NOMO-1 treated with DMSO at 0.1 percent for 48 hours (cell line): Measurements from ENCODE around the gene CD79B.
"Not testable (repeated sequence)": the region's sequence is repeated elsewhere in the genome, so short reads cannot be mapped to it uniquely, and the experiment has no call there.

Experiments
- DNase-seq: peaks from one replicate; lab custom pipeline; 2025; ENCODE audit not compliant: unreplicated experiment; lab: John Stamatoyannopoulos, UW

The CD79B gene

GRCh38 chr17:63934183-63935112, 2.3 kb upstream of the CD79B start:
- no peak for DNase-seq

DNA sequence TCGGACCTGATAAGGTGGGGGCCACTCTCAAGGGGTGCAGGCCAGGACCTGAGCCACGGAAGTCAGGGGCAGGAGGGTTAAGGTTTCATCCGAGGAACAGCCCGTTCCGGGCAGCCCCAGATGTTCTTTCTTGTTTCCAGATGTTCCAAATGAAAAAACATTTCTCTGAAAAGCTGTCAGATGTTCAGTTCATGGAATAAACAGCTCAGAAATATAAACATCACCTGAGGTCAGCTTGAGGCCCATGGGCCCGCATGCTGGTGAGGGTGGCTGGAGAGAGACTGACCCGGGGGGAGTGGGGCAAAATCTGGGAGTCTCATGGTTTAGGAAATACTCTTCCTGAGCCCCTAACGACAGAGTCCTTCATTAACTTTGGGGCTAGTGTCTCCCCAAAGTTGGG, 1.5 kb upstream of the CD79B start:
- no peak for DNase-seq

GRCh38 chr17:63932721-63933120, 590 bp upstream of the CD79B start:
- no peak for DNase-seq

GRCh38 chr17:63930951-63931575, 1.1 kb downstream of the CD79B start:
- peak; percentile 71 for DNase-seq

DNA sequence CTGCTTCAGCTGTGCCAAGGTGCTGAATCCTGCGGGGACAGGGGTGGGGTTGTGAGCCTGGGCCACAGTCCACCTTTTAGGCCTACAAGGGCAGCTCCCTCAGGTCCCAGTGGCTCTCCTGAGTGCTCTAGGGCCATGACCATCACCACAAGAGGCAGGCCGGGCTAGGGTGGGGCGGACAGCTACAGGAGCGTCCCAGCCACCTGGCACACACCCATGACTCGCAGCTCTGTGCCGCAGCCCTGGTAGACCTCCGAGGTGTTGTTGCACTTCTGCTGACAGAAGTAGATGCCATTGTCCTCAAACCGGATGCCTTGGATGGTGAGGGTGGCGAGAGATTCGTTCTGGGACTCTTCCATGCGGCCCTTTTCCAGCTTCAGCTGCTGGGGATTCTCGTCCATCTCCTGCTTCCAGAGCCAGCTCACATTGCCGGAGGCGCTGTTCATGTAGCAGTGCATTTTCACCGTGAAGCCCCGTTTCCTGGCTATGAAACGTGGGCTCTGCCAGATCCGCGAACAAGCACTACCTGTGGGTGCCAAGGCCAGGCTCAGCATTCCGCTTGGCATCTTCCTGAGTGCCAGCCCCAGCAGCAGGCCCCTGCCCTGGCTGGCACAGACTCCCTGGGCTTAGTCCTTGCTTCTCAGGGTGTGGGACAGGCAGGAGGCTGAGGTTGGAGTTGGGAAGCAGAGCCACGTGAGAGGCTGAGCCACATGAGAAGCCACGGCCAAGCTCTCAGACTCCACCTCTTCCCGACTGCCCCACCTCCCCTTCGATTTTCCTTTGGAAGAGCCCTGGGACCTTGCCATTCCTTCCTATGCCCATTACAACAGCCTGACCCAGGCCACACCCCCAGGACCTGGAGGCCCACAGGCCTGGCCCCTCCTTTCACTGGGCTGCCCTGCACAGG, 2.0 kb downstream of the CD79B start:
- DNase-seq: no peak

DNA sequence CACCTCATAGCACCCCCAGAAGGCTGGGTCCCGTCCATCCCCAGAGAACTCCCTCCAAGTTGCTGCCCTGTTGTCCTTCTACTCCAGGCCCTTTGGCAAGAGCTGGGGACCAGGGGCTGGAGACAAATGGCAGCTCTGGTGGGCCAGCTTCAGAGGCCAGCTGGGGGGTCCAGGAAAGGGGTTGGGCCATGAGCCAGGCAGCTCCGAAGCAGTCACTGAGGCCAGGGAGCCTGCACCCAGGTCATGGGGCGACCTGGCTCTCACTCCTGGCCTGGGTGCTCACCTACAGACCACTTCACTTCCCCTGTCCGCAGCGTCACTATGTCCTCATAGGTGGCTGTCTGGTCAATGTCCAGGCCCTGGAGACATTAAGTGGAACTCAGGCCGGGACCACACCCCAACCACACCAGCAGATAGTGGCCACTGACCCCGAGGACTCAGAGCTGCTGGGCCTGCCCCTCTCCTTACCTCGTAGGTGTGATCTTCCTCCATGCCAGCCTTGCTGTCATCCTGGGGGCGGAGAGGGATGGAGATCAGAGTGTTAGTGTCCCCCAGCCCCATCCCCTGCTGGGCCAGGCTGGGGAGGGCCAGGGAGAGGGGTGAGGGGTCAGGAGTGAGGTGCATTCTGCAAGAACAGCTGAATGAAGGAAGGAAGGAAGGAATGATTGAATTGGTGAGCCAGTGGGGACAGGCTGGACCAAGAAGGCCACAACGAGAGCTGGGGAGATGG, 3.0 kb downstream of the CD79B start:
- DNase-seq: no peak

DNA sequence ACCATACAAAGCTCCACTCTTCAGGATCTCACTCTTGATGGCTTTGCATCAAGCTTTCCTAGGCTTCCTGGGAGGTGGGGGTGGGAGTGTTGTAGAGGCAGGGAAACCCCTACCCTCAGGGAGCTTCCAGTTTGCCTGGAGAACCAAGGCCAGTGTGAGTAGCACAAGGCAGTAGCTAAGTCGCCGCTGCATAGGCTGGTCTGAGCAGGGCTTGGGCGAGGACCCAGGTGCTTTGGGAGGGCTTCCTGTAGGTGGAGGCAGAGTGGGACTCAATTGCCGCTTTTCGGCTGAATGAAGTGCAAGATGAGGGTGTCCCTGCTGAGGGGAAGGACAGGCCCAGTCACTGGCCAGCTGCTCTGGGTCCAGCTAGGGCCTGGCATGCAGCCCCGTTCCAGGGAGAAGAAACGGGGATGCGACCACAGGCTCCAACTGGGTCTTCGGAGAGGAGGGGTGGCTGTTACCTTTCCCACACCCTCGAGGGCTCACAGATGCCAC, 3.9 kb downstream of the CD79B start:
- no peak for DNase-seq

DNA sequence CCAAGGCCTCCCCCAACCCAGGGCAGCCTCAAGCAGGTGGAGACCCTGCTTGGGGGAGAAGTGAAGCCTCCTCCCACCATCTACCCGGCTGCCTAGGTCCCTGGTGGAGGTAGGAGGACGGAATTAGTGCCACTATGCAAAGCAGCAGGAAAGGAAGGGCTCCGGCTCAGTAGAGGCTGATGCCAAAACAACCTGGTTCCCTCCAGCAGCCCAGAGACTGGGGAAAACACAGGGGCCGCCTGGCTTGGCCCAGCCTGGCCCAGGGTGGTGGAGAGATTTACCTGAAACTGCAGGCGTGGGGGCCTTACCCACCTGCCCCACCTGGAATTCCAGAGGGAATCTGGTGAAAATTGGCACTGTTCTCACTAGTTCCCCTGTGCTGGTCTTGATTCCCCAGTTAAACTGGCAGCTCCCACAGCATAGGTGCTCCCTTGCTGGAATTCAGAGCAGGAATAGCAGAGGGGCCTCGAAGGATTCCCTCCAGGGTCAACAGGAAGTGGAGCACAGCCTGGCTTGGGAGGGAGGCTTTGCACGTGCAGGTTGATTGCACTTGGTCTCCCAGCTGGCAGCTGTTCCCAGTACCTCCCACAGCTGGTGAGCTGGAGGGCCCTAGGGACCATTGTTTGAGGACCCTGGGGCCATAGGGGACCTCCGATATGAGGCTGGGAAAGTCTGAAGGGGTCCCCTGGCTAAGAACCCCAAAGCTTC, 4.5 kb downstream of the CD79B start:
- DNase-seq: no peak

DNA sequence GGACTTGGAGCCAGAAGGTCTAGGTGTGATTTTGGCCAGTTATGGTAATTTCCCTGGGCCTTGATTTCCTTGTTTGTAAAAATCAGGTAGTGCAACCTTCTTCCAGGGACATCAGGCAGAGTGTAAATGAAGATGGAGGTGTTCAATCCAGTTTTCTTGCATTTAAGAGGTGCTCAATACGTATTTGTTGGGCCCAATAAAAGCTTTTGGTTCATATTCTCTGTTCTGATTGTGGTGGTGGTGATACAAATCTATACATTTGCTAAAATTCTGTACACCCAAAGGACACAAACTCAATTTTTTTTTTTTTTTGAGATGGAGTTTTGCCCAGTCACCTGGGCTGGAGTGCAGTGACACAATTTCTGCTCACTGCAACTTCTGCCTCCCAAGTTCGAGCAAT, 6.0 kb downstream of the CD79B start:
- no peak for DNase-seq

- no peak for DNase-seq
These were observed 6.5 kb downstream of the CD79B start for GRCh38 chr17:63925615-63926014.

DNA sequence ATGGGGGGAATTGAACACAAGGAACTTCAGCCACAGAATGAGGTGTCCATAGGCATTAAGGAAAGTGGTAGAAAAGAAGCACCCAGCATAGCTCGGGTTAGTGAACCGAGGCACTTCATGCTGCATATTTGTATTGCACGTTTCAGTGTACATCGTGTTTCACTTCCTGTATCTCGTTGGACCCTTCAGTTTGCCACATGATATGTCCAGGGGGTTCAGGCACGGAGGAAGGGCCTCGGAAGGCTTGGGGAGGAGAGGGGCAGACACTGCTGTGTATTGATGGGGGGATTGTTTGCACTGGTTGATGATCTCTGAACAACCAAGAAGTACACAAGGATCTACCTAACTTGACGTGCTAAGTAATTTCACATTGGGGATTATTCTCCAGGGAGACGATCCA, 9.7 kb downstream of the CD79B start:
- DNase-seq: not testable (repeated sequence)

- not testable (repeated sequence) for DNase-seq
These were observed 11.4 kb downstream of the CD79B start for GRCh38 chr17:63920779-63921178.

- not testable (repeated sequence) for DNase-seq
These were observed 12.1 kb downstream of the CD79B start for GRCh38 chr17:63920050-63920449.

DNA sequence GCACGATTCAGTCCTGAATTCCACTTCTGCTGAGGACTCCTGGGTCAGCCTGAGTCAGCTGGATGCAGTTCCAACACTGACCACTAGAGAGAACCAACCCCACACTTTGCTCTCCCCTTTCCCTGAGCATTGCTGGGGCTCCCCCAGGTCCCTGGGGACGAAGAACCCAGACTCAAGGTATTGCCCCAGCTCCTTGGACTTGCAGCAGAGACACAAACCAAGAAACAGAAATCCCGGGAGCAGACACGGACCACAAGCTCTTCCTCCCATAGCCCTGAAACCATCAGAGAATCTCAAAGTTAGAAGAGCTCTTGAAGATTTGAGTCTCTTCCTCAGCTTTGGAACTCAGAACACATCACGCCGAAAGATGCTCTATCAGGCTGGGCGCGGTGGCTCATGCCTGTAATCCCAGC, 12.8 kb downstream of the CD79B start:
- DNase-seq: peak; percentile 44

- DNase-seq: not testable (repeated sequence)
These were observed 13.3 kb downstream of the CD79B start, which contains the start of gene GH1 for GRCh38 chr17:63918789-63919305. Gene GH1, minus strand, starts transcription at chr17:63918839. Its CDS starts 63 bp downstream, at chr17:63918776.

- DNase-seq: no peak
These were observed 13.8 kb downstream of the CD79B start for GRCh38 chr17:63918305-63918704.

DNA sequence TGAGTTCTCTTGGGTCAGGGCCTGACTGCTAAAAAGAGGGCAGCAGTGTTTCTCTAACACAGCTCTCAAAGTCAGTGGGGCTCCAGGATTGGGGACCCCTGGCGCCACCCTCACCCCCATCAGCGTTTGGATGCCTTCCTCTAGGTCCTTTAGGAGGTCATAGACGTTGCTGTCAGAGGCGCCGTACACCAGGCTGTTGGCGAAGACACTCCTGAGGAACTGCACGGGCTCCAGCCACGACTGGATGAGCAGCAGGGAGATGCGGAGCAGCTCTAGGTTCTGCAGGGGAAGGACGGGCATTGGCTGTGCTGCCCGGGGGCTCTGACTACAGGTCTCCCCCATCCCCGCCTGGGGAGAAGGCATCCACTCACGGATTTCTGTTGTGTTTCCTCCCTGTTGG, 14.5 kb downstream of the CD79B start:
- no peak for DNase-seq

DNA sequence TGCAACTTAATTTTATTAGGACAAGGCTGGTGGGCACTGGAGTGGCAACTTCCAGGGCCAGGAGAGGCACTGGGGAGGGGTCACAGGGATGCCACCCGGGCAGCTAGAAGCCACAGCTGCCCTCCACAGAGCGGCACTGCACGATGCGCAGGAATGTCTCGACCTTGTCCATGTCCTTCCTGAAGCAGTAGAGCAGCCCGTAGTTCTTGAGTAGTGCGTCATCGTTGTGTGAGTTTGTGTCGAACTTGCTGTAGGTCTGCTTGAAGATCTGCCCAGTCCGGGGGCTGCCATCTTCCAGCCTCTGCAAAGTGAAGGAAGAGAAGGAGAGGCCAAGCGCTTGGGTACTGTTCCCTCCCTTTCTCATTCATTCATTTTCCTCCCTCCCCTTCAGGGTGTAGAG, 14.9 kb downstream of the CD79B start:
- DNase-seq: not testable (repeated sequence)

GRCh38 chr17:63916566-63917185, 15.5 kb downstream of the CD79B start:
- DNase-seq: no peak
